Gastroesophageal sphincter (tissue), 4 donors: ENCODE measurements around the gene PMM1. TPM values are rescaled to one million over a fixed set of nuclear protein-coding genes. Genes with fewer than 3 reads are reported as not detected.

ENCODE experiments used
- ATAC-seq: fragments of 150-250 bp; one replicate; pipeline ENCODE4 v1.9.1; 2016; ENCODE audit warnings: mild to moderate bottlenecking, moderate library complexity
- H3K27ac ChIP-seq, 4 donors: fragments of 200-600 bp; sonication (generic) in 3 of 4; 1 replicate in 3 of 4; 2 replicates in 1 of 4; pipeline ENCODE4 v1.5.1; 2016 to 2019
- H3K27me3 ChIP-seq: fragments of 200-600 bp; sonication (generic); one replicate; pipeline ENCODE4 v1.5.1; 2019
- H3K36me3 ChIP-seq, 2 donors: fragments of 200-600 bp; sonication (generic); one replicate each; pipeline ENCODE4 v1.5.1; 2019; ENCODE audit warnings: control low read depth in 1 of 2
- H3K4me1 ChIP-seq, 3 donors: fragments of 200-600 bp; sonication (generic); 1 replicate in 2 of 3; 2 replicates in 1 of 3; pipeline ENCODE4 v1.5.1; 2016 to 2019; ENCODE audit warnings: control low read depth in 2 of 3
- H3K4me3 ChIP-seq, 2 donors: fragments of 200-600 bp; sonication (generic); one replicate each; pipeline ENCODE4 v1.5.1; 2019; ENCODE audit warnings: mild to moderate bottlenecking in 1 of 2, moderate library complexity in 1 of 2
- H3K9me3 ChIP-seq, 3 donors: fragments of 200-600 bp; sonication (generic); one replicate each; pipeline ENCODE4 v1.5.1; 2017 to 2019; ENCODE audit warnings: control low read depth in 2 of 3
- CTCF ChIP-seq, 4 experiments: fragments of 200-600 bp in 2 of 4; fragments of 450-650 bp in 2 of 4; sonication (generic) in 1 of 4; IDR thresholded peaks; one replicate each; pipeline ENCODE4 v1.5.1; 2017 to 2019; ENCODE audit warnings: antibody characterized with exemption in 4 of 4, mild to moderate bottlenecking in 2 of 4, moderate library complexity in 2 of 4
- EP300 ChIP-seq: sonication (generic); formaldehyde crosslinking; IDR thresholded peaks from one replicate; pipeline ENCODE4 v1.6.1; 2017; ENCODE audit warnings: antibody characterized with exemption, mild to moderate bottlenecking
- POLR2A ChIP-seq, 2 donors: fragments of 450-650 bp; IDR thresholded peaks; one replicate each; pipeline ENCODE4 v1.6.1; 2017; ENCODE audit warnings: antibody characterized with exemption in 2 of 2, mild to moderate bottlenecking in 2 of 2, moderate library complexity in 1 of 2
- POLR2AphosphoS5 ChIP-seq: sonication (generic); formaldehyde crosslinking; IDR thresholded peaks from one replicate; pipeline ENCODE4 v1.6.1; 2017; ENCODE audit warnings: antibody characterized with exemption
- WGBS, 2 donors: methylation state at CpG; one replicate each; pipeline ENCODE4 v1.1.5; 2018; ENCODE audit warnings: low coverage in 1 of 2; 5-methylcytosine and 5-hydroxymethylcytosine counted together
- total RNA-seq, 4 donors: library from RNA; depleted of rRNA; stranded (reverse); fragments of >200 nt; gene quantifications; one replicate each; pipeline ENCODE4 v1.1.0, GENCODE V29; 2016

The PMM1 gene
- total RNA-seq, 4 donors from 2014 or later, result 32.7 to 42.5 (median 37.1) TPM

- Histone ChIP-seq H3K4me3 (no peak overlapping the region), H3K9me3 (no peaks in the 10 kb centered on the region), H3K27ac (no peak overlapping the region), H3K27me3 (no peaks in the 10 kb centered on the region), H3K36me3 (peaks cover 3 to 86% of the 10 kb centered on the region in 2 donors), H3K4me1 (peaks cover 3 to 28% (median 7%) of the 10 kb centered on the region in 3 donors)
- 97% methylated on average over 6 to 7 of the region's 7 CpGs for WGBS, 2 donors
- no peak for ATAC-seq
- TF ChIP-seq EP300 (no peak), CTCF (IDR thresholded peaks at IDR 0.05) (no peak), POLR2AphosphoS5 (no peak), POLR2A (IDR thresholded peaks at IDR 0.05) (no peak)
These were observed 35.9 kb upstream of the PMM1 start for GRCh38 chr22:41625577-41625976.

- TF ChIP-seq POLR2A (IDR thresholded peaks at IDR 0.05), result no peak
- TF ChIP-seq EP300, result no peak
- no peak for TF ChIP-seq POLR2AphosphoS5
- no peak for TF ChIP-seq CTCF (IDR thresholded peaks at IDR 0.05)
- peak overlapping the region; percentile 86 to 99 (median 97) for H3K27ac ChIP-seq
- H3K4me1 ChIP-seq, result peaks cover 3 to 41% (median 7%) of the 10 kb centered on the region in 3 donors
- no peaks in the 10 kb centered on the region for H3K27me3 ChIP-seq
- H3K4me3 ChIP-seq, result peak overlapping the region; percentile 89 to 93
- peaks cover 0 to 48% of the 10 kb centered on the region in 2 donors for H3K36me3 ChIP-seq
- H3K9me3 ChIP-seq, result no peaks in the 10 kb centered on the region
- no peak for ATAC-seq
- 2 to 6% methylated on average over 8 of the region's 8 CpGs for WGBS, 2 donors
These were observed 32.2 kb upstream of the PMM1 start for GRCh38 chr22:41621911-41622179.

GRCh38 chr22:41621099-41621910 lies 31.7 kb upstream of the PMM1 start, which contains the start of gene XRCC6:
XRCC6 (plus strand) TSS chr22:41621295; CDS start chr22:41622005, 710 bp downstream.
- Histone ChIP-seq H3K9me3 (no peaks in the 10 kb centered on the region), H3K36me3 (peaks cover 0 to 43% of the 10 kb centered on the region in 2 donors), H3K4me3 (peak within 1 kb of the TSS; percentile 89 to 93), H3K4me1 (peaks cover 3 to 41% (median 7%) of the 10 kb centered on the region in 3 donors), H3K27me3 (no peaks in the 10 kb centered on the region), H3K27ac (peak within 1 kb of the TSS; percentile 86 to 99 (median 97))
- 0% methylated on average over 13 to 20 of the region's 70 CpGs for WGBS, 2 donors
- ATAC-seq, result peak; percentile 98
- TF ChIP-seq CTCF (IDR thresholded peaks at IDR 0.05) (no peak), POLR2AphosphoS5 (peak; percentile 93), EP300 (no peak), POLR2A (IDR thresholded peaks at IDR 0.05) (peak; percentile 66 to 84)

- Histone ChIP-seq H3K4me3 (peak within 1 kb of the TSS; percentile 89 to 93), H3K36me3 (peaks cover 0 to 36% of the 10 kb centered on the region in 2 donors), H3K9me3 (no peaks in the 10 kb centered on the region), H3K4me1 (peaks cover 3 to 41% (median 7%) of the 10 kb centered on the region in 3 donors), H3K27me3 (no peaks in the 10 kb centered on the region), H3K27ac (peak within 1 kb of the TSS; percentile 86 to 99 (median 97))
- peak; percentile 21 for ATAC-seq
- WGBS, 2 donors, result 0% methylated on average over 4 of the region's 40 CpGs; no CpG with 5 or more reads in 1 of the 2 donors
- TF ChIP-seq CTCF (IDR thresholded peaks at IDR 0.05) (no peak), POLR2AphosphoS5 (peak; percentile 84), POLR2A (IDR thresholded peaks at IDR 0.05) (peak in 1 of 2 donors; percentile 60)
These were observed 31.0 kb upstream of the PMM1 start, which contains the start of gene DESI1 for GRCh38 chr22:41620589-41621098. DESI1 (minus strand) TSS chr22:41621043; CDS start chr22:41620839, 204 bp downstream.
